Measurements from ENCODE around the gene KCNG4.

DNA sequence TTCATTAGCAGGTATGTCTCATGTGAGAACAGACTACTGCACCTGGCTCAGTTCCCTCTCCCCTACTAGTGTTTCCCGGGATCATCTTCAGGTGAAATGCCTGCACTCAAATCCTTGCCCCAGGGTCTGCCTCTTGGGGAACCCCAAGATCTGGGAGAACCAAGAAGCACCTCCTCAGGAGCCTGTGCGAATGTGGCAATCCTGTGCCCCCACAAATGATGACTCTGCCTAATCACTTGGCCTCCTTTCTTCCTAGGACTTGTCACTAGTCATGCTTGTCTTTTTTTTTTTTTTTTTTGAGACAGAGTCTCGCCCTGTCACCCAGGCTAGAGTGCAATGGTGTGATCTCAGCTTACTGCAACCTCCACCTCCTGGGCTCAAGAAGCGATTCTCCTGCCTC is 27.2 kb downstream of the KCNG4 start:
- TF ChIP-seq, protein P1, sequence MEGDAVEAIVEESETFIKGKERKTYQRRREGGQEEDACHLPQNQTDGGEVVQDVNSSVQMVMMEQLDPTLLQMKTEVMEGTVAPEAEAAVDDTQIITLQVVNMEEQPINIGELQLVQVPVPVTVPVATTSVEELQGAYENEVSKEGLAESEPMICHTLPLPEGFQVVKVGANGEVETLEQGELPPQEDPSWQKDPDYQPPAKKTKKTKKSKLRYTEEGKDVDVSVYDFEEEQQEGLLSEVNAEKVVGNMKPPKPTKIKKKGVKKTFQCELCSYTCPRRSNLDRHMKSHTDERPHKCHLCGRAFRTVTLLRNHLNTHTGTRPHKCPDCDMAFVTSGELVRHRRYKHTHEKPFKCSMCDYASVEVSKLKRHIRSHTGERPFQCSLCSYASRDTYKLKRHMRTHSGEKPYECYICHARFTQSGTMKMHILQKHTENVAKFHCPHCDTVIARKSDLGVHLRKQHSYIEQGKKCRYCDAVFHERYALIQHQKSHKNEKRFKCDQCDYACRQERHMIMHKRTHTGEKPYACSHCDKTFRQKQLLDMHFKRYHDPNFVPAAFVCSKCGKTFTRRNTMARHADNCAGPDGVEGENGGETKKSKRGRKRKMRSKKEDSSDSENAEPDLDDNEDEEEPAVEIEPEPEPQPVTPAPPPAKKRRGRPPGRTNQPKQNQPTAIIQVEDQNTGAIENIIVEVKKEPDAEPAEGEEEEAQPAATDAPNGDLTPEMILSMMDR (optimal IDR thresholded peaks at IDR 0.05 in 1 of 3, IDR thresholded peaks at IDR 0.05 in 1 of 3, conservative IDR thresholded peaks at IDR 0.05 in 1 of 3; ENCODE audit: extremely low read depth in 1 of 3, insufficient read depth in 2 of 3, low read length in 3 of 3): no peak
- no peak for TF ChIP-seq EZH2 (IDR thresholded peaks at IDR 0.05; ENCODE audit: low read length)

Data from keratinocyte (primary cell).